IPS-11a (cell line): ENCODE data around the gene ITGB7.

Experiments used
- H3K4me3 ChIP-seq: one replicate; pipeline ENCODE4 v1.5.1; 2013; ENCODE audit warnings: low read depth, low read length, control low read depth

ITGB7 gene

DNA sequence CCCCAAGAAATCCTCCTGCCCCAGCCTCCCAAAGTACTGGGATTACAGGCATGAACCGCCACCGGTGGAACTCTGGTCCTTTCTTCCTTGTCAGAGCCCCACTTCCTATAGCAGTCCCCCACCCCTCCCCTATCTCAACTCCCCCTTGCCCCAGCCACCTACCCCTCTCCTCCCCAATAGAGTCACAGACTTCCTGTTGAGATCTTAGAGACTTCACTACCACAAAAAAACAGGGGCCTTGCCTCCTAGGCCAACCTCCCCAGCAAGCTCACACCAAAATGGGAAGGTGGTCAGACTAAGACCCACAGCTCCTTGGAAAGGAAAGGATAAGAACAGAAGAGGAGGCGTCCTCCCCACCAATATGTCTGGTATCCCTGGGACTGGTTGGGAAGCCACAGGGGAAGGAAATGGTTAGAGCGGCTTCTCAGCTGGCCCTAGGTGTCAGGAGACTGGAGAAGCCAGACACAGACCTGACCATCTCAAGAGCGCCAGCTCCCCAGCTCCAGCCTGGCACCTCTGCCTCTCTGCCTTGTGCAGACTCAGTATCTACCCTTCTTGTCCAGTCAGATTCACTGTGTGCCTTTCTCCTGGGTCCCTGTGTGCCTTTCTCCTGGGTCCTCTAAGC is 8.5 kb downstream of the ITGB7 start:
- H3K4me3 ChIP-seq, result no peak overlapping the region

DNA sequence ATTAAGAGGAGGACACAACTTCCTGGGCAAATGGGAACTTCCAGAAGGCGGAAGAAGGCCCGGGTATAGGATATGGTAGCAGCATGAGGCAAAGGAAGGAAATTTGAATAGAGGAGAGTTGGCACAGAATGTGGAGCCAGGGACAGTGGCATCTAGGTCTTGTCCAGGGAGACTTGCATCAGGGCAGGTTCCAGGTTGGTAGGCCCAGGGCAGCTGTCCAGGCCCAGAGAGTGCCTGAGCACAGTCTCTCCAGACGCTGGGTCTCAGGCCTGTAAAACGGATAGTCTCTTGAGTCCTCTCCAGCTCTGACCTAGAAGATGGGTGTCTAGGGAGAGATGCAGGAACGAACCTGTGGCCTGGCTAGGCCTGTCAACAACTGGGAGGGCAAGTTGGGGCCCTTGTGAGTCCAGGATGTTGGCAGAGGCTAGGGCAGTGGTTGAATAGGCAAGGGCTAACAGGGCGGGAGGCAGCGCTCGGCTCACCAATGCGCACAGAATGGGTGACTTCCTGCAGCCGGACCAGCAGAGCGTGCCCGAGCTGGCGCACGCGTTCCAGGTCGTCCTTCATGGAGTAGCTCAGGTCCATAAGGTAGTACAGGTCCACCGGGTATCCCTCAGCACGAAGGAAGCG is 9.9 kb downstream of the ITGB7 start:
- no peak overlapping the region for H3K4me3 ChIP-seq

DNA sequence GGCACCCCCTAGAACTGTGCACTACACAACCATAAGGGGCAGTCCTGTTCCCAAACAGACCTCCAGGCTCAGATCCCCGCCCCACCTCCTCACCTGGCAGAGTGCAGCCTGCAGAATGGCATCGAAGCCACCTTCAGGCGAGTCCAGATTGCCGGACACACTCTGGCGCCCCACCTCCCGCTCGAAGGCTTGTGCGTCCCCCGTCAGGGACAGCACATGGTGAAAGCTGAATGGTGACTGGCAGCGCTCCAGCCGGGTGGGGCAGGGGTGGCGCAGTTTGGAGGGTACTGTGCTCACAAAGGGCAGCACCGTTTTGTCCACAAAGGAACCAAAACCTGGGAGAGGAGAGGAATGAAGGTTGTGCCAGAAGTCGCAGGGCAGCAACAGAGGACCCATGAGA is 10.6 kb downstream of the ITGB7 start:
- H3K4me3 ChIP-seq, result no peak overlapping the region

DNA sequence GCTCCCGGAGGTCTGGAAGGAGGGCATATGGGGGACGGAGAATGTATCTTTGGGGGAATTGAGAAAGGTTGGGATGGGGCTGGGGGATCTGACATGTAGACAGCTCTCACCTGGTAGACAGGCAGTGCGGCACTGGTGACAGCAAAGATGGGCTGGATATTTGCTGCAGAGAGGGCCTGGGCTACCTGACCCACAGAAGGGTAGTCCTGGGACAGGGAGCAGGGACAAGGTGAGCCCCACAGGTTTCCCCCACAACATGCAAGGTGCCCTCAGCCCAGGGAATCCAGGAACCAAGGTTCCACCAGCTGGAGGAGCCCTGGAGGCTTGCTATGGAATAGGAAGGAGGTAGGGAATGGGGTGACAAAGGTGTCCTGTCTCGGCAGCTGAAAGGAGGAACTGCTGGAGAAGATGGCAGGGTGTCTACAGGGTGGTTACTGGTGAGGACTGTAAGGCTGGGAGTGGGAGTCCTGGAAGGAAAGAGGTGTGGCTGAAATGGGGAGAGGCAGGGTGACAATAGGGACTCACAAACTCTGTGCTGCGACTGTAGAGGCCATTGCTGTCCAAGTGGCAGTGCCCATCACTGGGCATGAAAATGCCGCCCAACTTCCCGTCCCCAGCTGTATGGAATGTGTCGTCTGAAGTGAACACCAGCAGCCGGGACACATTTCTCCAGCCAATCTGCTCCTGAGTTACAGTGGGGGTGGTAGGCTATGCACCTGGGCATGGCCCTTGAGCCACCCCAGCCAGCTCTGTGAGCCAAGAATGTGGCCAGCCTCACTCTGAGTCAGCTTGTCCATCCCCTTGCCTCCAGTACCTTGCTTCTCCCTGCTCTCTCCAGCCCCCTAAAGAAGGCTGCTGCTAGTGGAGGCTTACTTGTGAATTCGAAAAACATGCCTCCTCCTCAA is 11.3 kb downstream of the ITGB7 start:
- no peak overlapping the region for H3K4me3 ChIP-seq

DNA sequence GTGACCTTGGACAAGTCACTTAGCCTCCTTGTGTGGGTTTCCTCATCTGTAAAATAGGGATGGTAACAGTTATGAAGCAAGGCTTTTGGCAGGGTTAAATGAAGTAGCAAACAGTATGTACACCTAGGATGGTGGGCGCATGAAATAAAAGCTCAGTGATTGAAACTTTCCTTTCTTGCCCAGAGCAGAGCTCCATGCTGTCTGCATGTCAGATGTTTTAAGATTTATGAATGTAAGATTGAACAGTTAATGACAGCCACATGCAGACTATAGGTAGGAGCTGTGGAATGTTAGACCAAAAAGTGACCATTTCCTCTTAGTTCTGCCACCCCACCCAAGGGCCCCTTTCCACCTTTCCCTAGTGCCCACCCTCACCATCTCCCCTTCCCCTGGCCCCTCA is 12.1 kb downstream of the ITGB7 start:
- H3K4me3 ChIP-seq, result no peak overlapping the region

DNA sequence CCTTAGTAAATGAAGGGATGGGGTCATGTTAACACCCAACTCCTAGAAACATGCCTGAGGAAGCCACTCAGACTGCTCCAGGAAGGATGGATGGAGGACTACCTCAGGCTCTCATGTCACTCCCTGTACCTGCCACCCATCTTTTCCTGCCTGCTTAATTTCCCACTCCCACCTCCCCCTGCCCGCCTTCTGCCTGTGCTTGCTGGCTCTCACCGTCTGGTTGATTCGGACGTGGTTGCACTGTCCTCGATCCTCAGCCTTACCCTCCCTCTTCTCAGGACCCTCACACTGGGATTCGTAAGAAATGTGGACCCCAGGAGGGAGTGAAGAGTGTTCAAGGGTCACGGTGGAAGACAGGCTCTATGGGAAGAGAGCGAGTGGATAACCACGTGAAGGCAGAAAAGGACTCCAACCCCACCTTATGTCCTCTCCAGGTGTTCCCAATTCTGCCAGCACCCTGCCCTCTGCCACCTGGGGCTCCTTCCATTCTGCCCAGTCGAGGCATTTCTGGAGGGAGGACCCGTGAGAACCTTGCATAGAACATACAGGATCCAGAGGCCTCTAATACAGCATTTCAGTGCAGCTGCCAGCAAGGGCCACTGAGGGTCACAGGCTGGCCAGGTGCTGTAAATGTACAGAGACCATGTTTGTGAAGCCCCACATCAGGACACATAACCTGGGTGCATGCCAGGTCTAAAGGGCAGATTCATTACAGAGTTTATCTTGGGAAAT is 12.9 kb downstream of the ITGB7 start:
- H3K4me3 ChIP-seq, result no peak overlapping the region

- no peak overlapping the region for H3K4me3 ChIP-seq
Measured at GRCh38 chr12:53193040-53193439, 14.0 kb downstream of the ITGB7 start.

DNA sequence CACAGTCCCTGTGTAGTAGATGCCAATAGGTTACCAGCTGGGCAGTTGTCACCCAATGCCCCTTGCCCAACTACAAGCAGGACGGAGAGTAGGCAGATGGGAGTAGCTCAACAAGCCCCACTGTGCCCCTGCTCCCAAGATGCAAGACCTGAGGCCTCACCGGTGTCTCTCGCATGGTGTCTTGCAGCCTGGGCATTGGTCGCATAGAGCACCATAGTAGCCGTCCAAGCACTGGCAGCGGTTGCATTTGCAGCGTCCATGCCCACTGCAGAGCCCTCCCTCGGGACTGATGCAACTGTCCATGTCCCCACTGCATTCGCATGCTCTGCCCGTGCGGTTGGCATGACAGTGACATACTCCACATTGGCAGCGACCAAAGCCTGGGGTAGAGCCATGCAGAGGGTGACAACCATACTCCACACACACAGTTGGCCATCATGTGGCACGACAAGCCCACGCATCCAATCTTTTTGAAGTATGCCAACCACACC is 14.5 kb downstream of the ITGB7 start:
- no peak overlapping the region for H3K4me3 ChIP-seq

DNA sequence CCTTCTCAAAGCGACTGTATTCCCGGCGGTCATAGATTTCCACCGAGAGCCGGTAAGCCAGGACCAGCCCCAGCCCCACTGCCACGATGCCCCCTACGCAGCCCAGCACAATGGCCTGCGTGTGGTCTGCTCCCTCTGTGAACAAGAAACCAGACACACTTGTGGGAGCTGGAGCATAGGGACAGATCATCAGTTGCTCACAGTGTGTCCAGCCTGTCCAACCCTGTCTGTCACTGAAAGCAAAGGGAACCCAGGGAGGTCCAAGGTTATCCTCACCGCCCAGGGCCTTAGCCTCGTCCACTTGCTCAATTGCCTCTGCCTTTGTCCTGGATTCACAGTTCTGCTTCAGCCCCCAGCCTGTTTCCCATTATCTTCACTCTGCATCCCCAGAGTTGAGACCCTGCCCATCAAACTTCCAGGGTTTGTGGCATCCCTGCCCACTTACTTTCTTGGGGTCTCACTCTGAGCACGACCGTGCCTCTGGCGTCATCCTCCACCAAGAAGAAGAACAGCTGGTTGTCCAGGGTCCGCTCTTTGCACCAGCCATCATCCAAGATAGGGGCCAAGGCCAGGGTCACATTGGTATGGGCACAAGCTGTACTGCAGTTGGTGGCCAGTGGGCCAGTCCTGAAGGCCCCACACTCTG is 15.0 kb downstream of the ITGB7 start:
- H3K4me3 ChIP-seq, result no peak overlapping the region

- H3K4me3 ChIP-seq, result no peak overlapping the region
Measured at GRCh38 chr12:53191096-53191884, 15.8 kb downstream of the ITGB7 start.

DNA sequence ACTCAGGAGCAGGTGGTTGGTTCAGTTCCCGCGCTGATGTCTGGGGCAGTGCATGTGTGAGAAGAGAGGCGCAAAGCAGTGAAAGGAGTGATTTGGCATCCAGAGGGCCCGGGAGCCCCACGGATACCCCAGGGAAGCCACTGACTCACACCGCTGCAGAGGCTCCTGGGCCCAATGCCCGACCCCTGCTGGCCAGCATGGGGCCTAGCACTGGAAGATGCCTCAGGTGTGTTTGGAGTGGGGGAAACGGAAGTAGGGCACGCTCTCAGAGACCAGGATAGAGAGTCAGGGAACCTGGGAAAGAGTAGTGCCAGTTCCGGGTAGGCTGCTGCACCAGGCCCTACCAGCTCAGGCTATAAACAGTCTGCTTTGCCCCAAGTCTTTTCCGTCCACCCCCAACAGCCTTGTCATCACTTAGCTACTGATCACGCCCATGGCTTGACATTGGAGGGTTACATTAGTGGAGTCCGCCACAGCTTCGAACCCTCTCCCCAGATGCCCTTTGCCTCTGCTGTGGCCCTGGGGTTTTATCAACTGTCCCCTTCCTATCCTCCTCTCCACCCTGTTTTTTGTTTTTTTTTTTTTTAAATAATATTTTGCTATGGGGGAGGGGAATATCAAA is 16.8 kb downstream of the ITGB7 start:
- H3K4me3 ChIP-seq, result no peak overlapping the region

GRCh38 chr12:53187145-53187899 is 19.7 kb downstream of the ITGB7 start:
- H3K4me3 ChIP-seq, result no peak overlapping the region

- H3K4me3 ChIP-seq, result no peak overlapping the region
Measured at GRCh38 chr12:53186745-53187144, 20.3 kb downstream of the ITGB7 start.

- H3K4me3 ChIP-seq, result no peak overlapping the region
Measured at GRCh38 chr12:53185582-53186153, 21.4 kb downstream of the ITGB7 start.

DNA sequence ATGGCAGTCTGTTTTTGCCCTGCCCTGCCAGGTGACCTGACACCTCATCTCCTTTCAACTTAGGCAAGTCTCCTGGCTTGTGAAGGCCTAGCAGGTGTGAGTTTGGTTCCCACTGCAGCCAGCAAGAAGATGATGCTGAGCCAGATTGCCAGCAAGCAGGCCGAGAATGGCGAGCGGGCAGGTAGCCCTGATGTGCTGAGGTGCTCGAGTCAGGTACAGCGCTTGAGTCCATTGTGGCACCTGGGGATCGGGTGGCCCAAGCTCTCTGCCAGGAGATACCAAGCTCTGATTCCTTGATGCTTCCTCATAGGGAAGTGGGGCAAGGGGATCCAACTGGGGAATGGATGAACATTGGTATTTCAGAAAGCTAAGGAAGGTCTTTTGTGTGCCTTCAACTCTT is 22.2 kb downstream of the ITGB7 start:
- H3K4me3 ChIP-seq, result no peak overlapping the region

- no peak overlapping the region for H3K4me3 ChIP-seq
Measured at GRCh38 chr12:53182903-53183302, 24.1 kb downstream of the ITGB7 start.

GRCh38 chr12:53181935-53182334 is 25.1 kb downstream of the ITGB7 start:
- H3K4me3 ChIP-seq, result no peak overlapping the region

- H3K4me3 ChIP-seq, result peak overlapping the region; percentile 79
Measured at GRCh38 chr12:53180931-53181645, 26.0 kb downstream of the ITGB7 start.
